AML-193 (cell line): ENCODE data around the gene ERVW-1.
A peak's percentile ranks its signal among the peaks of the same experiment; 100 is the strongest.
"Not testable (repeated sequence)": the region's sequence is repeated elsewhere in the genome, so short reads cannot be mapped to it uniquely, and the experiment has no call there.

Experiments
- DNase-seq, 2 experiments: peaks; one replicate each; lab custom pipeline; 2025; lab: John Stamatoyannopoulos, UW

The ERVW-1 gene

DNA sequence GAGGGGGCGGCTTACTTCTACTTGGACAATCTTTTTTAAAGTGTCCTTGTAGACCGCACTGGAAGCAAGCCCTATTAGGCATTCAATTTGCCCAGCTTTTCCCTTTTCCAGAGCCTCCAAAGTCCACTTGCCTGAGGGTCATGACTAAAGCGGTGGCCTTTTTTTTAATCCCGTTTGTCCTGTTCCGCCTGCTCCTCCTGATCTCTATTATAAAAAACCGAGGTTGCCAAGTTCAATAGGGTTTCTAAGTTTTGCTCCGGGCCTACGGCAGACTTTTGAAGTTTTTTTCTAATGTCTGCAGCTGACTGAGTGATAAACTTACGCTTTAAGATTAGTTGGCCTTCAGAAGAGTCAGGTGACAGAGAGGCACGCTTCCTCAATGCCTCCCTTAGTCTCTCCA lies 3.8 kb downstream of the ERVW-1 start:
- not testable (repeated sequence) for DNase-seq

DNA sequence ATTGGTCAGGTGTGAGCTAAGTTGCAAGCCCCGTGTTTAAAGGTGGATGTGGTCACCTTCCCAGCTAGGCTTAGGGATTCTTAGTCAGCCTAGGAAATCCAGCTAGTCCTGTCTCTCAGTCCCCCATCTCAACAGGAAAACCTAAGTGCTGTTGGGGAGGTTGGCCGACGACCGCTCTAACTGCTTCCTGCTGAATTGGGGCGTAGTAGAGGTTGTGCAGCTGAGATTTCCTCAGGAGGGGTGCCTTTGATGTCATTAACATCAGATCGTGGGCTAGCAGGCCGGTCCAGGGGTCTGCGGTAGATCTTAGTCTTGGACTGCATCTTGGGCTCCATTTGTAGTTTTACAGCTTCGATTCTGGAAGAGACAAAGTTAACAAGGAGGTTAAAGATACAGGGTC lies 9.2 kb downstream of the ERVW-1 start:
- not testable (repeated sequence) for DNase-seq

DNA sequence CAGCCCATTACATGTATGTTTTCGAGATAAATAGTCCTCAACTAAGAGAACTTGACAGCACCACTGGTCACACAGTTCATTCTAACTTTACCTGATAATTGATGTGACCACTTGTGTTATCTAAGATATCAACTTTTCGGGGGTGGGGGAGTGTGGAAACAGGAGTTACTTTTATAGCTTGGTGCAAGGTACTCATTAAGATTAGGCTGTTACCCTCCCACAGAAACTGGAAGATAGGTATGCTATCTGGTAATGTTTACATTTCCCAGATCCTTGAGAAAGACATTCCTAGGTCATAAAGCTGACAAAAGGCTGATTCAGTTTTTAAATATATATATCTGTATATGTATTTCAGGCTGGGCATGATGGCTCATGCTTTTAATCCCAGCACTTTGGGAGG lies 11.1 kb downstream of the ERVW-1 start:
- DNase-seq = no peak

DNA sequence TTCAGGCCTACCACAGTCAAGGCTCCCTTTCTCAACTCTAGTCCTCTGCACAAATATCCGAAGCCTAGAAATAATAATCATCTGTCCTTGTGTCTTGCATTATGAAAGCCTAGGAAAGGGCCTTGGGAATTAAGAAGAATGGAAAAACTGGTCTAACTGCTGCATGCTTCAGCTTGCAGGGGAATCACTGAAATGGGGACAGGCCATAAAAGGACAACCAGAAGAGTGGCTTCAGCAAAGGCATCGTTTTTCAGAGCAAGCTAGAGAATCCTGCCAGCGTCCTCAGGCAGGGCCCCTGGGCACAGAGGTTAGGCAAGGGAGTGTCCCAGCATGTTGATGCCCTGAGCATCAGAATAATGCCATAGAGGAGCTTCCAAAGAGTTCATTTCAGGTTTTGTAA lies 13.2 kb downstream of the ERVW-1 start:
- no peak for DNase-seq

DNA sequence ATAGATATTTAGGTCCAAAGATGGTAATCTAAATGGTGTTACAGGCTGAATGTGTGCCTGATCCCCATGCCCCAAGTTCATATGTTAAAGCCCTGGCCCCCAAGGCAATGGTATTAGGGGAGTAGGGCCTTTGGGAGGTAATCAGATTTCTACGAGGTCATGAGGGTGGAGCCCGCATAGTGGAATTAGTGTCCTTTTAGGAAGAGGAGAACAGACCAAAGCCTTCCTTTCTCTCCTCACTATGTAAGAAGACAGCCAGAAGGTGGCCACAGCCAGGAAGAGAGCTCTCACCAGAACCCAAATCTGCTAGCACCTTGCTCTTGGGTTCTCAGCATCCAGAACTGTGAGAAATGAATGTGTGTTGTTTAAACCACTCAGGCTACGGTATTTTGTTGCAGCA lies 15.2 kb downstream of the ERVW-1 start:
- DNase-seq = no peak

DNA sequence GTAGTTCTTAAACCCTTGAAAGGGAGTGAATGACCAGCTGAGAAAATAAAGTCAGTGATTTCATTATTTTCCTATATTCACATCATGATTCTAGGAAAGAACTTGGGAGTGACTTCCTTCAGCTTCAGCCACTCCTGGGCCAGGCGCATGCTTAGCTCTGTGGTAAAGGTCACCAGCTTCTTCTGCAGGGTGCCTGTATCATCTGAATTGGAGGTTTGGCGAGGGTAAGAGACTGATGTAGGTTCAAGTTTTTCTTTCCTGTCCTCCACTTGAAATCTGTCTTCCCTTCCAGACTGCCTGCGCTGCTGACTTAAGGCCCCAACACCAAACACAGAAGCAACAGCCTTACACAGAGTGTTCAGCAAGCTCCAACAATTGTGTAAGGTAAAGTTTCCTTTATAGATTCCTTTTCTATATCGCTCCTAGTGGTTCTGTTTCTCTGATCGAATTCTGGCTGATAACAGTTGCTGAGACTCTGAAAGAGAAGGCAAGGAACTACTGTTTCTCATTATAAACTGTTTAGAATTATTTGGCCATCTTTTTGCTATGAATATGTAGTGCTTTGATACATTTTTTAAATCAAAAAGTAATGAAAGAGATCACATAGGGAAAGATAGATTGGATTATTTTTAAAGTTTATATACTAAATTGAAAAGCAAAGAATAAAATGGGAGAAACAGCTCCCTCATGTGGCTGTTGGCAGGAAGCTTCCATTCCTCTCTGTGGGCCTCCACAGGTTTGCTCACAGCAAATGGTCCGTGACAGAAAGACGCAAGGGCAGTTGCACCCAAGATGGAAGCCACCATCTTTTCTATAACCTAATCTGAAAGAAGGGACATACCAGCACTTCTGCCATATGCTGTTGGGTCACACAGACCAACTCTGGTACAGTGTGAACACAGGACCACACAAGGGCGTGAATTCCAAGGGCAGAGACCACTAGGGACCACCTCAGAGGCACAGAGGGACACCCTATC lies 16.4 kb downstream of the ERVW-1 start:
- peak; percentile 35 to 39 for DNase-seq

DNA sequence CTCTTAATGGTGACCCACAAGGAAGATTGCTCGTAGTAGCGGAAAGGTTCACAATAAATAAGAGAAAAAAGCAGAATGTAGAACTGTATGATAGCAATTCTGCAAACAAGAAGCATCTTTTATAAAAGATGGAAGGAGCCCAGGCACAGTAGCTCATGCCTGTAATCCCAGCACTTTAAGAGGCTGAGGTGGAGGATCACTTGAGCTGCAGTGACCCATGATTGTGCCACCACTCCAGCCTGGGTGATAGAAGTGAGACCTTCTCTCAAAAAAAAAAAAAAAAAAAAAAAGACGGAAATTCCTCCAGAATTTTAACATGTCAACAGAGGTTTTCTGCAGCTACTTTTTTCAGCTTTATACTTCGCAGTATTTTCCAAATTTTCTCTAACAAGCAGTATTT lies 17.2 kb downstream of the ERVW-1 start:
- no peak for DNase-seq

DNA sequence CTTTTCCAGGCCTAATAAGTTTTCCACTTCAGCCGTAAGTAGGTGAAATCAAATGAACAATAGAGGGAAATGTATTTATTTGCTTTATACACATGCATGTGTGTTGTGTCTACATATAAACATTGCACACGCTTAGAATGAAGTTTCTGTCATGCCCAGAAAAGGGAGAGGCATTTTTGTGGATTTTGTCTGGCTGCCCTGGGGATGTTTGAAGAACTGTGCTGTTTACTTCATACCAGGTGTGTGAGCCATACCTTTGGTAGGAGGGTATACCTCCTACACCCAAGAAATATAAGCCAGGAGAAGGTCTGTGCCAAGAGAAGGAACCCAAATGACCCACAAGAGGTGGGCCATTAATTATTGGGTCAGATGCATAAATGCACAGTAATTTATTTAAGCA lies 17.6 kb downstream of the ERVW-1 start:
- no peak for DNase-seq

DNA sequence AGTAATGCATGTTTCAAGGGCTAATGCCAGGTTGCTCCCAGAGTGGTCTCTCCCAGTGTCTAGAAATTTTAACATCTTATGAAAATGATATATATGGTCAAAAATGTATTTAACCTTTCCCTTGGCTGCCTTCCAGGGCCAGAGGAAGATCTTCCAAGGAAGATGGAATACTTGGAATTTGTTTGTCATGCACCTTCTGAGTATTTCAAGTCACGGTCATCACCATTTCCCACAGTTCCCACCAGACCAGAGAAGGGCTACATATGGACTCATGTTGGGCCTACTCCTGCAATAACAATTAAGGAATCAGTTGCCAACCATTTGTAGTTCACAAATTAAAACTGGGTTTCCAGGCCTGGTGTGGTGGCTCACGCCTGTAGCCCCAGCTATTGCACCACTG lies 21.5 kb downstream of the ERVW-1 start:
- DNase-seq = no peak

DNA sequence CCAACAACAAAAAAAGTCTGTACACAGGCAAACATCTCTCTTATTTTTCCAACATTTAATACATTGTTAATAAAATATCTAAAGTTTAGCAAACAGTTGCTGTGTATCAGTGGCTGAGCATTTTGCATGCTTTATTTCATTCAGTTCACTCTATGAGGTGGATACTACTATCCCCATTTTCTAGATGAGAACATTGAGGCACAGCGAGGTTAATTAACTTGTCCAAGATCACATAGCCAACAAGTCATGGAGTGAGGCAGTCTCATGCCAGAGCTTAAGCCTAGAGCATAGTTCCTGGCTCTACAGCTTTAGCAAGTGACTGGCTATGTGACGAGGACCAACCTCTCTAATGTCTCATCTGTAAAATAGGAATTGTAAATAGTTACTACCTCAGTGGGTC lies 26.1 kb downstream of the ERVW-1 start:
- DNase-seq = no peak

DNA sequence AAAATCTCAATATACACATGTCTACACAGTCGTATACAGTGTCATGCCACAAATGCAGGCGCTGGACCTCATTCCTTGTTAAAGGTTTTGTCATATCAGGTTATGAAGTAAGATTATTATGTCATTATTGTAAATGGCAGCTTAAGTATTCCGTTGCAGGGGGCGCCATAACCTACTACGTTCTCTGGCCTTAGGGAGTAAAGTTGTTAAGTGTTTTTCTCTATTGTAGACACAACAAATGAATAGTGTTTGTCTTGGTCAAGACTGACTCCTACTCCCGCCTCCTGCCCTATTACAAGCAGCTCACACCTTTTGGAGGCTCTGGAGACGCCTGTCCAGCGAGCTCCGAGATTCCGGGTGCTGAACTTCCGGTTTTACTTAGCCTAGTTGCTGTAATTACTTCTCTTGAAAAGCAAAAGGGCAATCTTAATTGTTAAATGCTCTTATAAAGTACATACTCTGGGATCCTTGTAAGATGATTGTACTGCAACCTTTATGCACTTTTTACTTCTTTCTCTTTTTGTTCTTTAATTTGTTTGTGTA lies 29.5 kb downstream of the ERVW-1 start:
- peak; percentile 74 to 82 for DNase-seq

DNA sequence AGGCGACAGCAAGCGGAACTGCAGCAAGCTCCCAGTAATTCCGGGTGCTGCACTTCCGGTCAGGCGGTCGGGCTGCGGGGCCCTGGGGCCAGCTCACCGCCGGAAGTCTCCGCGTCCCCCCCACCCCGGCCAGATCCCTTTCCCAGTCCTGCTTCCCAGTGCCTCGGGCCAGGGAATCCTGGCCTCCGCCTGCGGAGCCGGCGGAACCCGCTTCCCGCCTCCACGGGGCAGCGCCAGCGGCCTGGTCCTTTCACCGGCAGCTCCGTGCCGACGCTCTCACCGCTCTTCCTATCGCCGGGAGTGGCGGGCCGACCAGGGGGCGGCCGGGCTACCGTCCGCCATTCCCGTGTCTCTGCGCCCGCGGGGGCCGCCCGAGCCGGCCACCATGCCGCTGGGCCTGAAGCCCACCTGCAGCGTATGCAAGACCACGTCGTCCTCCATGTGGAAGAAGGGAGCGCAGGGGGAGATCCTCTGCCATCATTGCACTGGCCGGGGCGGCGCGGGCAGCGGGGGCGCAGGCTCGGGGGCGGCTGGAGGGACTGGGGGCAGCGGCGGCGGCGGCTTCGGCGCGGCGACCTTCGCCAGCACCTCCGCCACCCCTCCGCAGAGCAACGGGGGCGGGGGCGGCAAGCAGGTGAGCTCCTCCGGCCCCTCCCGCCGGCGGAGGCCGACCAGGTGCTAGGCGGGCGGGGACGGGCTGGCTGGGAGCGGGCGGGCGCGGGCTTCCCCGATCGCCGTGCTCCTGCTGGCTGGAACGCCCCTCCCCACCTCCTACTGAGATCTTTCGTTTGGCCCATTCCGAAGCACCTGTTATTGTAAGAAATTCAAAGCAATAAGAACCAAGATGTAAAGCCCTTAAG lies 30.2 kb downstream of the ERVW-1 start, which contains the start of gene GATAD1:
Gene GATAD1, plus strand, starts transcription at position 138 of the 860 bp plus-strand sequence. Its CDS starts 248 bp downstream, at position 386.
- DNase-seq = peak in 1 of 2 experiments; percentile 75

DNA sequence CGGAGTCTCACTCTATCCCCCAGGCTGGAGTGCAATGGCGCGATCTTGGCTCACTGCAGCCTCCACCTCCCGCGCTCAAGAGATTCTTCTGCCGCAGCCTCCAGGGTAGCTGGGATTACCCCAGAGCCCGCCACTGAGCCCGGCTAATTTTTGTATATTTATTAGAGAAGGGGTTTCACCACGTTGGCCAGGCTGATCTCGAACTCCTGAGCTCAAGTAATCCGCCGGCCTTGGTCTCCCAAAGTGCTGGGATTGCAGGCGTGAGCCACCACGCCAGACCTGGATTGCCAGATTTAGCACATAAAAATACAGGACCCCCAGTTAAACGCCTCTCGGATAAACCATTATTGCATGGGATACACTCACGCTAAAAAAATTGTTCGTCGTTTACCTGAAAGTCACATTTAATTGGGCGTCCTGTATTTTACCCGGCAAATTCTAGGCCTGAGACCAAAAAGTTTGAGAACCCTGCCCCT lies 30.8 kb downstream of the ERVW-1 start:
- peak in 1 of 2 experiments; percentile 90 for DNase-seq

DNA sequence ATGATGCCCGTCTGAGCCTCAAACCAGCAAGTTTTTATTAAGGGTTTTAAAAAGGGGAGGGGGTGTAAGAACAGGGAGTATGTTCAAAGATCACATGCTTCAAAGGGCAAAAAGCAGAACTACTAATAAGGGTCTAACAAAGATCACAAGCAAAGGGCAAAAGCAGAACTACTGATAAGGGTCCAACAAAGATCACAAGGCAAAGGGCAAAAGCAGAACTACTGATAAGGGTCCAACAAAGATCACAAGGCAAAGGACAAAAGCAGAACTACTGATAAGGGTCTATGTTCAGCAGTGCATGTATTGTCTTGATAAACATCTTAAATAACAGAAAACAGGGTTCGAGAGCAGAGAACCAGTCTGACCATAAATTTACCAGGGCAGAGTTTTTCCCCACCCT lies 35.0 kb downstream of the ERVW-1 start:
- not testable (repeated sequence) for DNase-seq

DNA sequence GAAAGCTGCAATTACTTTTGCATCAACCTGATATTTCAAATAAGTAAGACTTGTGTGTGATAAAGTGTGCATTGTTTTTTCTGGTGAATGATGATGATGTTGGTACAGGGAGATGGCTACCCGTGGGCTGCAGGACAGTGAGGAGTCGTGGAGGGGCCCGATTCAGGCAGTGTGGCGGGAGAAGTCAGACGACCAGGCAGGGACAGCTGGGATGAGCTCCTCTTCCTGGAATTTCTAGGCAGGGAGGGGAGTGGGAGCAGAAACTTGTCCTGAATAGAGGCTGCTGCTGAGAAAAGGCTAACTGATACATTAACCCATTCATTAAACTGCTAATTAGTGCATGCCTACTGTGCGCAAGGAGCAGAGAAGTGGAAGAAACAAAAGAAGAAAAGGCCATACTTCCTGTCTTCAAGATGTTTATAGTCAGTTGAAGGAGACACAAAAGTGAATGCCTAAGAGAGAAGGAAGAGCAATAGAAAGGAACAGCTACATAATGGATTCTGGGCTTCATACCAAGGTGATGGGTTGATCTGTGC lies 39.7 kb downstream of the ERVW-1 start:
- no peak for DNase-seq

DNA sequence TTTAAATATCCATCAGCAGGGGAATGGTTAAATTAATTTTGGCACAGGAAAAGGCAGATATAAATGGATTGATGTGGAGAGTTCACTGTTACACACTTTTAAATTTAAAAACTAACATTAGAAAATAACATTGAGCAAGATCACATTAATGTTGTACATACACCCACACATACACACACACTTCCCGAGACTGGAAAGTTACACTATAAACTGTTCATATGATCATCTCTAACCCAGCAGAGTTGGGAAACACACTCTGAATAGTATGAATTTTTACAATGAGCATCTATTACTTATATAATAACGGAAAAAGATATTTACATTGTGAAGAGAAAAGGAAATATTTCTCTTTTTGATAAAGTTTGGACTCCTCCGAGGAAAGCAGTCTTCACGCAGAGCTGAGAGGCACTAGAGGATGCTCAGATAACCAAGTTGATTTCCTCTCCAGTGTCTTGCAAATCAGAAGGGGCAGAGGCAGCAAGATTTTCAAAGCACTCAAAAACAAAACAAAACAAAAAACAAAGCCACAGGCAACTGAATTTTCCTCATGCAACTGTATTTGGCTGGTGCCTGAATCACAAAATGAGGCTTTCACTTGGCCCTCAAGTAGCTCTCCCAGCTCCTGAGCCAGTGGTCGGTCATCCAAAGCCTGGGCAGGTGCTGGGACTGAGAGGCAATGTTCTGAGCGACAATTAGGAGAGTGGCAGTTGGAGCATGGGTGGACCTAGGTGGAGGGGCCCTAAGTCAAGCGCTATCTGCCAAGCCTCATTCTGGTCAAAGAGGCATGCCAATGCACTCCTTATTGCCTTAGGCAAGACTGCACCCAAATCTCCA lies 40.9 kb downstream of the ERVW-1 start:
- DNase-seq = no peak

DNA sequence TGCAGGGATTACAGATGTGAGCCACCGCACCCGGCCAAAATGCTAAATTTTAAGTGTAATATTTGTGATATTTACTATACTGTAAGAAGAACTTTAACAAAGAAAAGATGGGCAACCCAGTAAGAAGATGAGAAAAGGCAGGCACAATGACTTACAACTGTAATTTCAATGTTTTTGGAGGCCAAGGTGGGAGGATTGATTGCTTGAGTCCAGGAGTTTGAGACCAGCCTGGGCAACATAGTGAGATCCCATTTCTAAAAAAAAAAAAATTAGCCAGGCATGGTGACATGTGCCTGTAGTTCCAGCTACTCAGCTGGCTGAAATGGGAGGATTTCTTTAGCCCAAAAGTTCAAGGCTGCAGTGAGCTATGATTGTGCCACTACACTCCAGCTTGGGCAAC lies 42.2 kb downstream of the ERVW-1 start:
- no peak for DNase-seq

DNA sequence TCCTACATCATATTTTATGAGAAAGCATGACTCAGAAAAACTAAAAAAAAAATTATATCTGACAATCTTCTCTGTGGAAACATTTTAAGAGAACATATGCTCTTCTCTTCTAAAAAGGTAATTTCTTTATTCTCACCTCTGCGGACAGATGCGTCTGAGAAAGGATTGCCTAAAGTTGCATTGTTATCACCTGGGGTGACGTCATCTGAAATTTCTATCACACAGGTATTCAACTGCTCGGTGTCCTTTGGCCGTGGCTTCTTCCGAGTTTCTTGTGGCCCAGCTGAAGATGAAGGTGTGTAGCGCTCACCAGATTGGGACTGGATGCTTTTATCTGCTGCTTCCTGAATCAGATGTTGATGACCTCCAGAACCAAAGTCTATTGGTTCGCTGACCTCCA lies 44.7 kb downstream of the ERVW-1 start:
- no peak for DNase-seq

DNA sequence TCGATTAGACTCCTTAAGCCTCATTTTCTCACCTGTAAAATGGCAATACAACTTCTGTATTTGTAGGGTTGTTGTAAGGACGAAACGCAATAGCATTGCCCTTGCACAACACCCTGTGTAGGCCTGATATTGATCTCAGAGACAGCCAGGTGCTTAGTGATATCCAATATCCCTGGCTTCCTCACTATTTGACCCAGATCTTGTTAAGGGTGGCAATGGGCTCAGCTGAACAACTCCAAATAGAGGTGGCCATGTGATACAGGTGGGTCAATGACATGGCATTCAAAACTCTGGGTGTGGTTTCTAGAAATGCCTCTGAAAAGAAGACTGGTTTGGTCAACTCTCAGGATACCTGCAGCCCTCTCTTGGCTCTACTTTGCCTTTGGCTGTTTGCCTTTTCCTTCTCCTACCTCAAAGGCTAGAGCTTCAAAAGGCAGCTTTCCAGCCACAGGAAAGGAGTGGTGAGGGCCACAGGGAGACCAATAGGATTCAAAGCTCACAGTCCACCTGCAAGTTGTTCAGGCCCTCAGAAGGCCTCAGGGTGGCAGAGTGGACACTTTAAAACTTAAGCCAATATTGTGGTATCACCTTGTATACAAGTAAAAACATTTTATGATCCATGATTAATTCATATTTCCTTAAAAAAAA lies 45.3 kb downstream of the ERVW-1 start:
- no peak for DNase-seq

DNA sequence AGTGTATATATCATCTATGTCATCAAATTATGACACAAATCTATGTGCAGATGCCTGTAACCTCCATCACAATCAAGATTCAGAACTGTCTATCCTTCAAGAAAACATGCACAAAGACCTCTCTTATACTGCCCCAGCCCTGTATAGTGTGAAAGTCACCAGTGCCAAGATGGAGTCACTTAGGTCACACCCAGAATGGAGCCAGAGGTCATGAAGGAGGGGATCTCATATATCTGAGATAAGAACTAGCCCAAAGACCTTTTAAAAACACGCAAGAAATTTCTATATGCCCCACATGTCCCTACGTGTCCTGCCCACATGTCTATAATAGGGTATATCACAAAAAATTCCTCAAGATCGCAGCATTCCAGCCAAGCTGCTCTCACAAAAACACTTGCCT lies 50.6 kb downstream of the ERVW-1 start:
- no peak for DNase-seq
